SK-N-MC (cell line): Measurements from ENCODE around the gene GLUL.
A peak's percentile ranks its signal among the peaks of the same experiment; 100 is the strongest.

ENCODE experiments used
- DNase-seq: peaks from one replicate; pipeline ENCODE4 v3.0.0-alpha.2; 2011; ENCODE audit warnings: low read depth, low spot score
- H3K27ac ChIP-seq: fragments of 200-600 bp; sonication (generic); 2 replicates; pipeline ENCODE4 v1.5.1; 2016; ENCODE audit warnings: mixed run types
- H3K36me3 ChIP-seq: fragments of 200-600 bp; sonication (generic); 2 replicates; pipeline ENCODE4 v1.6.1; 2017; ENCODE audit warnings: antibody characterized with exemption, low read length, mixed read lengths; ENCODE audit not compliant: insufficient read depth
- H3K4me3 ChIP-seq: fragments of 200-600 bp; sonication (generic); 2 replicates; pipeline ENCODE4 v1.5.1; 2016
- H3K9ac ChIP-seq: fragments of 200-600 bp; sonication (generic); 2 replicates; pipeline ENCODE4 v1.8.0; 2017; ENCODE audit warnings: mixed run types, mixed read lengths; ENCODE audit not compliant: insufficient read length
- H3K9me3 ChIP-seq: fragments of 200-600 bp; sonication (generic); 2 replicates; pipeline ENCODE4 v1.6.1; 2017; ENCODE audit warnings: low read depth, mild to moderate bottlenecking, antibody characterized with exemption, low read length, moderate library complexity, mixed read lengths
- EZH2 ChIP-seq: fragments of 200-600 bp; sonication (generic); IDR thresholded peaks from one replicate; pipeline ENCODE4 v1.6.1; 2017; ENCODE audit warnings: antibody characterized with exemption
- FOXP2 ChIP-seq: optimal IDR thresholded peaks from 2 replicates; pipeline ENCODE3; 2011; ENCODE audit warnings: mild to moderate bottlenecking, moderate library complexity; ENCODE audit not compliant: insufficient read depth; ENCODE audit errors: extremely low read length, control extremely low read depth
- POLR2AphosphoS5 ChIP-seq: IDR thresholded peaks from 2 replicates; pipeline ENCODE4 v1.6.1; 2012; ENCODE audit warnings: mild to moderate bottlenecking, low read depth, low read length, borderline replicate concordance

The GLUL gene

DNA sequence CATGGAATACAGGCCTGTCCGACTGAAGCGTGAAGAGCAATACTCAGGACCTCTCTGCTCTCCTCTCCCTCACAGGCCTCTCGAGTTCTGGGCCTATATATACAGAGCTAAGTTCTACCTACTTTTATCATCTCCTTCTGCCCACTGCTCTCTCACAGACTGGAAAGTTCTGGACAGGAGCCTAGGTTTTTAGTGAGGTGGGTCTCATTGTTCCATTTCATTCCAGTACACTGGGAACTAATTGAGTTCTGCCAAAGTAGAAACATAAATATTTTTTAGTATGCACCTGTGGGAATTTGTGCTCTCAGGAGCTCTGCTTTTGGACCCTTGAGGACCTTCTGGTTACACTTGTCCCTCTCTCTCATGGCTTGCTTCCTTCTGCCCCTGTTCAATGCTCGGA, 9.0 kb upstream of the GLUL start, which contains the start of gene TEDDM1:
Gene TEDDM1 (minus strand): TSS at position 101 of the 400 bp plus-strand sequence. CDS start 182 bp downstream, outside the sequence.
- H3K36me3 ChIP-seq: no peaks in the 10 kb centered on the region
- DNase-seq: no peak
- H3K27ac ChIP-seq: no peak within 1 kb of the TSS
- H3K9me3 ChIP-seq: no peaks in the 10 kb centered on the region
- no peak within 1 kb of the TSS for H3K9ac ChIP-seq
- no peak for TF ChIP-seq EZH2
- TF ChIP-seq POLR2AphosphoS5: no peak
- TF ChIP-seq FOXP2: no peak
- no peak within 1 kb of the TSS for H3K4me3 ChIP-seq

DNA sequence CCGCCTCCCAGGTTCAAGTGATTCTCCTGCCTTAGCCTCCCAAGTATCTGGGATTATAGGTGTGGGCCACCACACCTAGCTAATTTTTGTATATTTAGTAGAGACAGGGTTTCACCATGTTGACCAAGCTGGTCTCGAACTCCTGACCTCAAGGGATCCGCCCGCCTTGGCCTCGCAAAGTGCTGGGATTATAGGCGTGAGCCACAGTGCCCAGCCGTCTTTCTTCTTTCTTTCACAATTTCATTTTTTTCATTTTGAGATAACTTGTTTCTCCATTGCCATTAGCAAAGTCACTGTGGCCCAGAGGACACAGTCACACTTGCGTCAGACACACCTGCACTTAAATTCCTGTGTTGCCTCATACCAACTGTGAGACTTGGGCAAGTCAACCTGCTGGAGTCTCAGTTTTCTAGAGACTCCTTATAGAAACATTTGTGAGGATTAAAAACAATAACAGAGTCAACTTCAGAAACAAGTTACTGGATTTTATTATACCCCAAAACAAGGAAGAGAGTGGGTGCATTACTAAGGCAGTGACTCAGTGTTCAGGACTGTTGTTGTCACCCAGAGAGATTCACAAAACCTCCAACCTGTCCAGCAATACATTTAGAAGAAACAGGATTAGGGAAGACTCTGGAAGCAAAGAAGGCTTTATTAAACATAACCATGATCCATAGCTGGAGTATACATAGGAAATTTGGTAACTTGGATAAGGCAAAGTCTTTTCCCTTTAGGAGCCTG, 6.2 kb upstream of the GLUL start:
- no peak for DNase-seq
- Histone ChIP-seq H3K36me3 (no peaks in the 10 kb centered on the region), H3K27ac (no peak overlapping the region), H3K4me3 (no peak overlapping the region), H3K9me3 (no peaks in the 10 kb centered on the region), H3K9ac (no peak overlapping the region)
- TF ChIP-seq EZH2 (no peak), FOXP2 (no peak), POLR2AphosphoS5 (no peak)

DNA sequence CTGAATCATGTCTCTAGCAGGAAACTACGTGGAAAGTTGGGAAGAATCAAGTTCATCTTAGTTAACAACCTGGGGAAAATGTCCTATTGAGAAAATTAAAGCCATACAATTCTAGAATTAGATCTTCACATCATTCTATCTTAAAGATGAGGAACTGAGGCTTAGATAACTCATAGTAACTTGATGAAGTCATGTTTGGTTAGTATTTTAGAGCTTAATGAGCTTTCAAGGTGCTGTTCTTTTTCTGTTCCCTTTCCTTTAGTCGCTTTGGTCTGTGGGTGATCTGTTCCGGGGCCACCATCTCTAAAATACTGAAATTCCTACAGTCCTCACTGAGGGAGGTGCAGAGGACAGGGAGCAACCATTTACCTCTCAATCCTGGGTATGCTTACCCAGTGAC, 4.3 kb upstream of the GLUL start:
- Histone ChIP-seq H3K9me3 (no peaks in the 10 kb centered on the region), H3K9ac (no peak overlapping the region), H3K27ac (no peak overlapping the region), H3K4me3 (no peak overlapping the region), H3K36me3 (no peaks in the 10 kb centered on the region)
- TF ChIP-seq FOXP2 (no peak), EZH2 (no peak)
- DNase-seq: no peak

DNA sequence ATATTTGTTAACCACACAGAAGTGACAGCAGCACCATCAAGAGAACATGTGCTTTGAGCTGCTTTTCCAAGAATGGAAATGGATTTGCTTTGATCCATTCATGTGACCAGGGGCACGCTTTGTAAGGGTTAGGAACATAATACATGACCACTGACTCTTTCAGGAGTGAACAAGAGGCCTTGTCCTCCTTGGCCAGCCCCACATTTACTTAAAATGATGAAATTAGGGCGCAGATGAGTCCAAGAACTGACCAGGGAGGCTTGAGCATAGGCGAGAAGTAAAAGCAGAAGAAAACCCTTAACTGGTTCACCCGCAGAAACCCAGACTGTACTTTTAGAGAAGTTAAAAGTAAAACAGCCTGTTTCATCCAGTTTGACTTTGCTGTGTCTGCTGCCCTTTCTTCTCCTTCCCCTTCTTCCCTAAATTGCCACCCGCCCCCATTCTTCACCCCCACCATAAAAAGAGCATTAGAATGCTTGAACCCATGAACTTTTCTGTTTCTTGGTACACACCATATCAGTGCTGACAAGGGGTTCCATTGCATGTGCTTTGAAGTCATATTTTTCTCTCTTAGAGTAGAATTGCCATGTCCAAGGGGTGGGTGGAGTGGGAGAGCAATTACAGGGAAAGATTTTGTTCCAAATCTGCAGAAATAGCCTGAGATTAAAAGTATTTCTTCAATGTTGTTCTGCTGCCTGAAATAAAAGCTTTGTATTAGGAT, 2.6 kb upstream of the GLUL start:
- Histone ChIP-seq H3K4me3 (no peak overlapping the region), H3K36me3 (peaks cover 6% of the 10 kb centered on the region; the same call in 1 of the 2 replicates), H3K9ac (no peak overlapping the region), H3K9me3 (no peaks in the 10 kb centered on the region), H3K27ac (no peak overlapping the region)
- no peak for TF ChIP-seq FOXP2
- TF ChIP-seq EZH2: no peak
- TF ChIP-seq POLR2AphosphoS5: no peak
- DNase-seq: no peak

DNA sequence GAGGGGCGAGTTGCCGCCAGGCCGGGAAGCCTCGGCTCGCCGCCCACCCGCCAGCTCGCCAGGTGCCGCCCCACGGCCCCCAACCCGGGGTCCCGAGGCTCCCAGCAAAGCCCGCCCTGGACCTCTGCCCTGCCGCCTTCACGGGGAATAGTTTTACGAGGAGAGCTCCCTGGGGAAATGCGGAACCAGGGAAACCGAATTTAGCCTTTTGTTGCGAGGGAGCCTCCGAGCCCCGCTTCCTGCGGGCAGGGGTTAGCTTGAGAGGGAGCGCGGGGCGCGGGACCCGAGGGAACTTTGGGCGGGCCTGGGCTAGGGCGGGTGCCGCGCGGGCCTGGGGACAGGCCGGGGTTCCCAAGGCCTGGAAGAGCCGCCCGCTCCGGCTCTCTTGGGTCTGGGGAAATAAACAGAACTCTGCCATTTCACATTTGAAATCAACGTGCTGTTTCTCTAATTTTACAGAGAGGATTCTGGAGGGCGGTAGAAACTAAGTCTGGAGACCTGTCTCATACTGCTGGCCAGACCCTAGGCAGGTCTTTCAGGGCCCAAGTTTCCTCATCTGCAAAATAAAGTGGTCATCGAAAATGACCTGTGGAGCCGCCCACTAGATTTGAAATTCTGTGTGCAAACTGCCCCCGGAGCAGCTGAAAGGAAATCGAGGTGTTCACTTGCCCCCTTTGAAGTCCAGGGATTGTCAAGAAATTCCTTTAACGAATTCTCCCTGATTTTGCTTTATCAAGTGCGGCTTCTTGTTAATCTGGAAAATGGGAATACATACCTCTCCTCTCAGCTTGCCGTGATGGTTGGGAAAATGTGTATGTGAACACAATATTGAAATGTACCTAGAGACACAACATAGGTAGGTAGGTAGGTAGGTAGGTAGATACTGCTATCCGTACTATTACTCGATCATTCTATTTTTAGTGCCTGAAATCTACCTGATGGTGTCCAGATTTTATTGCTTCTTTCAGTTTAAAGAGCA, 749 bp upstream of the GLUL start:
- Histone ChIP-seq H3K36me3 (peaks cover 24% of the 10 kb centered on the region), H3K27ac (peak overlapping the region; percentile 85), H3K9ac (peak overlapping the region; percentile 96), H3K4me3 (peak overlapping the region; percentile 77), H3K9me3 (no peaks in the 10 kb centered on the region)
- no peak for DNase-seq
- TF ChIP-seq POLR2AphosphoS5 (no peak), FOXP2 (no peak), EZH2 (no peak)

DNA sequence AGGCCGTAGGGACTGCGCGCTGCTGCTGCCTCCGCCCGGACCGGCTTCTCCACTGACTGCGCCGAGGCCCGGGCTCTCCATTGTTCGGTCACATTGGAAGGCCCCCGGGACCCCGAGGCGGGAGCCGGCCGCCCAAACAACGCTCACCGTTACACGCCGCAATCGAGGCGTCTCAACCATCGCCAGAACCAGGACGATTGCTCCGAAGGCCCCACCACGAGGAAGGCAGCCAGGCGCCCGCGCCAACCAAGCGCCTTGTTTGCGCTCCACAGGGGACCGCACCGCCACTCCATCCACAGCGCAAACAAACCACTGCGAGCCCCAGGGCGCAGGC, 595 bp downstream of the GLUL start:
- Histone ChIP-seq H3K4me3 (peak overlapping the region; percentile 77), H3K9ac (peak overlapping the region; percentile 96), H3K27ac (no peak overlapping the region), H3K9me3 (no peaks in the 10 kb centered on the region), H3K36me3 (peaks cover 38% of the 10 kb centered on the region)
- DNase-seq: no peak
- no peak for TF ChIP-seq EZH2
- TF ChIP-seq FOXP2: no peak
- TF ChIP-seq POLR2AphosphoS5: no peak

DNA sequence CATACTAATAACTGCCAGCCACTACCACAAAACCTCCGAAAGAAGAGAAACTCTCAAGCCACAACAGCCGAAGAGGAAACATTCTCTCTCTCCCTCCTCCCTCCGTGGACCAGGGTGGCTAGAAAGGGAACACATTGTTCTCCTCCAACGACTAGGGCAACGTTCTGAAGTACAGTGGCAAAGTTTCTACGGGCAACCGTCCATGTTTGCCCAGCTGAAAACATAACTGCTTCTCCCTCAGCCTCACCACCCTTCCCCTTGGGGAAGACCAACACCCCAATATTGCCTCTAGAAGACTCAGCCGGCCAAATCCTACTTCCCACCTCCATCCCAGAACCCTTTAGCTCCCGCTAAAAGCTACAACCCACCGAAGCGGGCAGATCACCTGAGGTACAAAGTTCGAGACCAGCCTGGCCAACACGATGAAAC, 2.0 kb downstream of the GLUL start:
- TF ChIP-seq FOXP2 (no peak), POLR2AphosphoS5 (no peak), EZH2 (no peak)
- DNase-seq: no peak
- Histone ChIP-seq H3K9ac (peak overlapping the region; percentile 96), H3K36me3 (peaks cover 50% of the 10 kb centered on the region), H3K9me3 (no peaks in the 10 kb centered on the region), H3K4me3 (peak overlapping the region; percentile 77), H3K27ac (no peak overlapping the region)
